Measurements from ENCODE around the gene SLU7. TPM values are rescaled to one million over a fixed set of nuclear protein-coding genes. Genes with fewer than 3 reads are reported as not detected.

The SLU7 gene
- total RNA-seq, 1 donor from 2014 or later = 20.1 TPM

DNA sequence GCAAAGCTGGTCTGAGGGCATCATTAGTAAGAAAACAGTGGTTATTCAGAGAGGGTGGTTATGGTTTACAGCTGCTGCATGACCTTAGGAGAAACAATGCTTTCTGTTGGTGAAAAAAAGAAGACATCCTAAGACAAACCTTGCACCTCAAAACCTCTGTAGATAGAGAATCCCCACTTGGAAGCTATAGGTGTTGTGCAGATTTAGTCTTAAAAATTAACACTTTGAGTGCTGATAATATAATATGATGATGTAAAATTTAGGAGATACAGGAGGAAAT lies 1.4 kb upstream of the SLU7 start:
- no peak for DNase-seq (ENCODE audit: low spot score)
- no peak for ATAC-seq

DNA sequence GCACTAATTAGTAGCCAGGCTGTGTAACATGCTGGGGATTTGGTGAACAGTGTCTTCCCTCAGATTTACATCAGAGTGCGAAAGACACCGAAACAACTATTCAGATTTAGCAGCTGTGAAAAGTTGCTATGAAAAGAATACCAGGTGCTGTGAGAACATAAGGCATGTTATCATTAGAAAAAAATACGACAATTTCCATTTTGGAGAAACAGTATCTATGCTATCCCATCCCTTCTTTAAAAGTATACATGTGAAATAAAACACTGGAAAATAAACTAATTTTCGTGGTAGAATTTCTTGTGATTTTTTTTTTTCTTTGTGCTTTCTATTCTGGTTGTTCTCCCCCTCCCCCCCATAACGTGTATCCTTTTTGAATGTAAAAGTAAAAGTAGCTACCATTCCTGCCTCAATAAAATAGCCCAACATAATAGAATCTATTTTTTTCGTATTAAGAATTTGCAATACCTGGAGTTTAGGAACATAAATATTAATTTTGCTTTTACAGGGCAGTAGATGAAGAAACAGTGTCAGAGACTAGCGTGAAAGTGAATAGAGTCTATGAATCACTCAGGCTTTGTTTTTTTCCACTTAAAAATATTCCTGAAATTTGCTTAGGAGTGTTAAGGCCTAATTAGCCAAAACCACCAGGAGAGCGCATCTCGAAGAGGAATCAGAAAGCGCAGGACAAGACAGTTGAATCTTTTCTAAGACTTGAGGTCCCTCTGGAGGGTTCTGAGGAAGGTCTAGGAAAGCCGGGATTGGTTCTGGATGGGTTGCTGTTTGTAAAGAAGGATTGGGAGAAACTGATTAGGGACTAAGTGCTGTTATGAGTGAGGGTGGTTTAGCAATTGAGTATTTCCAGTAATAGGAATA lies 813 bp upstream of the SLU7 start:
- no peak for DNase-seq (ENCODE audit: low spot score)
- ATAC-seq = no peak

DNA sequence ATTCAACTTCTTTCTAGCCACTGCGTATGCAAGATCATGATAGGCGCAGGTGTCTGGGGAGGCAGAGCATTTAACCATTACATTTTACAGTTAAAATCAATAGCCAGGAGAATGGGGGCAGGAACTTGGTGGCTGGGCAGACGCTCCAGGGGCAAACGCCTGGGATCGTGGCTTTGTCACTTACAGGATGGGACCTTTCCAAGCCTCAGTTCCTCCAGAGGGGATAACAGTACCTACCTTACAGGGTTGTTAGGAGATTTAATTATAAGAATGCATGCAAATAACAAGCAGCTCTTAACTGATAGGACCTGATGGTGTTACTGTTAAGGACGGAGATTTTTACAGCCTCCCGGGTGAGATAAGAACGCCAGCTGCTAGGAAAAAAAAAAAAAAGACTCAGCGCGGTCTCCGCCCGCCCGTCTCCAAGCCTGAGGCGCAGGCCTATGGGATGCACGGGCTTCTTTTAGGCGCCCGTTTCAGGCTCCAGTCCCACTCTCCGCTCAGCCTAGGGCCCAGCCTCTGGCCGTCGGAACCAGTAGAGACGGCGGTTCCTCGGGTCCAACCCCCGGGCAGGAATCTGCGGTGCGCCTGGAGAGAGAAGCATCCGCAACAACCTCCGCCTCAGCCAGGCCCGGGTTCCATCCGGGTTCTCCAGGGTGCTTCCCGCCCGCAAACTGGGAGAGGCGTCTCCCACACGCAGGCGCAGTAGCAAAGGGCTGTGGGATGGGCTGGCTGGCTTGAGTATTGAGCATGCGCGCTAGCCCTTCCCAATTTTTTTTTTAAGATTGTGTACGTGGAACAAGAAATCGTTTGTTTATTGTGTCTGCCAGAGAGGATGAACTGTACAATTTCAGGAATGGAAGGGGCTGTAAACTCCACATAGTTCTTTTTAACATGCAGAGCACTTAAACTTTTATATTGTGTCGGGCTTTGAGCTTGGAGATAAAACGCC lies 19.2 kb downstream of the SLU7 start, which contains the start of gene FAM200C:
Gene FAM200C, minus strand, starts transcription at position 653 of the 952 bp plus-strand sequence. CDS start 4,564 bp downstream, outside the sequence.
- peak; percentile 92 for DNase-seq (ENCODE audit: low spot score)
- peak; percentile 98 for ATAC-seq

DNA sequence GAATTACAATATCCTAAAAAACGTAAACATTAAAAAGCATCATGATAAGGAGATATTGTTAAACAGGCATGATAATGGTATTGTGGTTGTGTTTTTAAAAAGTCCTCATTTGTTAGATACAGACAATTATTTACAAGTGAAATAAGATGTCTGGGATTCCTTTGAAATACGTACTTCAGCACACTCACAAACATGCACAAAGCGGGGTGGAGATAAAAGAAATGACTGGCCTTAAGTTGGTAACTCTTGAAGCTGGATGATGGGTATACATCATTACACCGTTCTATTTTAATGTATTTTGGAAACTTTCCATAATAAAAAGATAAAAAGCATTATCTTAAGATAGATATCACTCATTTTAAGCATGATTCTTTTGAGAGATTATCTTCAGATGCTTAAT lies 20.1 kb downstream of the SLU7 start:
- DNase-seq (ENCODE audit: low spot score) = no peak
- ATAC-seq = no peak

DNA sequence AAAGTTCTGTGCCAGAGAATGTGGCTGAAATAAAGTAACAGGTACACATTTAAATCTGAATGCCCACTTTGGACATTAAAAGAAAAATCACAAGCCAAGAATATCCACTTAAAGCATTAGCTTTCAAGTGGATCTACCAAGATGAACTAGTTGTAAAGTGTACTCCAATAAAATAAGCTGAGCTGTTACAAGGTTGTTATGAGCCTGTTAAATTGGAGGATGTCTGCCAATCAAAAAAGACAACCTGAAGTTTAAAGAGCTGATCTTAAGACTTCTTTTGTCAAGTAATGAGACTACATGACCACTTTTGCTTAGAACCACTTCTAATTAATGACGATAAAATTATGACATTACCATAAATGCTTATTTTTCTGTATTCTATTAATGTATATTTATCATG lies 21.4 kb downstream of the SLU7 start:
- ATAC-seq = no peak

DNA sequence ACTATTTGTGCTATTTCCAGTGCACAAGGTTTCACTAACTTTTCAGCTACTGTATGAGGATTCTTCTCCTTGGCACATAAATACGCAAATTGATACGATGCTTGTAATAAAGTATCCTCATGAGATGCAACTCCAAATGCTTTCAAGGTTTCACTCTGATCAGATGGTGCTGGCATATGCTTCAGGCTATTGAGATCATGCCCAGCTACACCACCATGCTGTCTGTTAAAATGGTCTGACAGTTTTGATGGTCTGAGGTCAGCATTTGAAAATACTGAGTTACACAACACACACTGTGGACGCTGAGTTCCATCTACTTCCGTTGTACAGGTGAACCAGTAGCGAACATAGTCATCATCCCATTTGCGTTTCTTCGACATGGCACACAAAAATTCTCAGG lies 23.8 kb downstream of the SLU7 start:
- DNase-seq (ENCODE audit: low spot score) (no peak), ATAC-seq (no peak)

More for the DNA sequence above, 21.4 kb downstream of the SLU7 start:
- DNase-seq (ENCODE audit: low spot score) = no peak

DNA sequence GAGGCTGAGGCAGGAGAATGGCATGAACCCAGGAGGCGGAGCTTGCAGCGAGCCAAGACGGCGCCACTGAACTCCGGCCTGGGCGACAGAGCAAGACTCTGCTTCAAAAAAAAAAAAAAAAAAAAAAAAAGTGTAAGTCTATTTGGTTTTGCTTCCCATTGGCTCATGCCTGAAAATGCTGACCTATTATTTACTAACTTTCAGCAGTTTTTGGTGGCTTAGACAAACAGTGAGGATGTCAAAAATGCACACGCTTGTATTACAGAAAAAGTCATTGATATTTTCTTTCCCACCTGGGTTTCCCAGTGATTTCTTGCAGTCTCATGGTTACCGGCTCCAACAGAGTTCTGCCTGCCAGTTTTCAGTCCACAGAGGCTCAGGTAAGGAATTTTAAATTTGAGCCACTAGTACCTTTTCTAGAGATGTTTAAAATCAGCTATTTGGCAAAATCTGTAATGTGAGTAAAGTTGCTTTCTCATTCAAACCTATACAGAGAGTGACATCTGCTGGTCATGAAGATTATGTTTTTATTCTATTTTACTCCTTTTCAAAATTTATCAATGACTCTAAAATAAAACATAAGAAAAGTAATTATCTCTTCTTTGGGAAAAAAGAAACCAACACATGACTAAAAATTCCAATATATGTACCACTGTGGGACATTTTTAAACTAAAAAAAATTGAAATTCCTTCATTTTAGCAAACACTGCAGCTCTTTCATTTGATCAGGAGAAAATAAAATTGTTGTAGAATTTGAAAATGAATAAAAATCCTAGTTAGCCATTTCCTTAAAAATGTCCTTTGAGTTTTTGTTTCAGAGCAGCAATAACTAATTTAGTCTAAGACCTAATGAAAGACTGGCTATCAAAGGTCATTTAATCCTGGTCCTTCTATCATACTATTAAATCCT lies 27.8 kb downstream of the SLU7 start:
- ATAC-seq (peak; percentile 75), DNase-seq (ENCODE audit: low spot score) (no peak)

DNA sequence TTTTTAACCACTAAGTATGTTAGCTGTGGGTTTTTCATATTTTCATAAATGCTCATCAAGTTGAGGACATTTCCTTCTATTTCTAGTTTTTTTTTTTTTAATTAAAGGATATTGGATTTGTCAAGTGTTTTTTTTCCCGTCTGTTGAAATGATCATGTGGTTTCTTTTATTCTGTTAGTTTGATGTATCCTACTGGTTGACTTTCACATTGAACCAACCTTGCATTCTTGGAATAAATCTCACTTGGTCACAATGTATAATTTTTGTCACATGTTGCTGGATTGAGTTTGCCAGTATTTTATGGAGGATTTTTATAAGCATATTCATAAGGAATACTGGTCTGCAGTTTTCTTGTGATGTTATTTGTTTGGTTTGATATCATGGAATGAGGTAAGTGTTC lies 31.4 kb downstream of the SLU7 start:
- ATAC-seq (no peak), DNase-seq (ENCODE audit: low spot score) (no peak)

DNA sequence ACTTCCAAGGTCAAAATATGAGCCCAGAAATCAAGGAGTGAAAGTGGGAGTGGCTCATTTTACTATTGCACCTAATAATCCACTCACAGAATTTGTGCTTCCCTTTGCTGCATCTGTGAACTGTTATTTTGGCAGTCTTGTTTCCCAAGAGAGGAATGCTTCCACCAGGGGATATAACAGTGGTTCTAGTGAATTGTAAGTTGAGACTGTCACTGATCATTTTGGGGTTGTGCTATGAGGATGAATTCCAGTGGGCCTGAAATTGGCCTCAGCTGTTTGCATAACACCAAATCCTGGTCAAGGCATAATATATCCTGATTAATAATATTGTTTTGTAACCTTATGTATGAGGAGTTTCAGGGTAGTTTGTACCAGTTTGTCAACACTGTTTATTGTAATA lies 33.4 kb downstream of the SLU7 start:
- ATAC-seq = no peak
- no peak for DNase-seq (ENCODE audit: low spot score)

DNA sequence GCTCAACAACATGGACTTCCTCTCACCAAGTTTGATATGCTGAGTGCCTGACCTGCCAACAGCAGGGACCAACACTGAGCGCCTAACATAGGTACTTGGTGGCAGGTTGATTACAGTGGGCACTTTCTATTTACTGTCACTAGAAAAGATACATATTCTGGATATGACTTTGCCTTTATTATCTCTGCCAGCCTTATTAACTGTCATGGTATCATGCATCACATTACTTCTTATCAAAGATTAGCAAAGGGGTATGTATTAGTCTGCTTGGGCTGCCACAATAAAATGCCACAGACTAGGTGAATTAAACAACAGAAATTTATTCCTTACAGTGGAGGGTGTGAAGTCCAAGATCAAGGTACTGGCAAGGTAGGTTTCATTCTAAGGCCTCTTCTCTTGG lies 34.2 kb downstream of the SLU7 start:
- ATAC-seq = no peak
- DNase-seq (ENCODE audit: low spot score) = no peak

DNA sequence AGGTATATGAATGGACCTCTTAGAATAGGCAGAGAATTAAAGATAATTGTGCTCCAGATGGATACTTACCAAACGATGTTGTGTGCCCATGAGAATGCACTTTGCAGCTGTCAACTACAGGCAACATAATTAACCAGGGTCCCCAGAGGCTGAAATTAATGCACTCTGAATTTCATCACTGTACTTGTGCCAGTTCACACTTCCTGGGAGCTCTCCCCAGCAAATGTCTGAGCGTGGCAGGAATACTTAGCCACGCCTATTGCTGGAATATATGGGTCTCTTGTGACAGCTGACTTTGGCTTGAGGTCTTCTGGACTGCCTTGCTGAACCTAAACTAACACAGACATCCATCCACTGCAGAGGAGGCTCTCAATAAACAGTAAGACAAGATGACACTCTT lies 36.5 kb downstream of the SLU7 start:
- ATAC-seq (no peak), DNase-seq (ENCODE audit: low spot score) (no peak)

DNA sequence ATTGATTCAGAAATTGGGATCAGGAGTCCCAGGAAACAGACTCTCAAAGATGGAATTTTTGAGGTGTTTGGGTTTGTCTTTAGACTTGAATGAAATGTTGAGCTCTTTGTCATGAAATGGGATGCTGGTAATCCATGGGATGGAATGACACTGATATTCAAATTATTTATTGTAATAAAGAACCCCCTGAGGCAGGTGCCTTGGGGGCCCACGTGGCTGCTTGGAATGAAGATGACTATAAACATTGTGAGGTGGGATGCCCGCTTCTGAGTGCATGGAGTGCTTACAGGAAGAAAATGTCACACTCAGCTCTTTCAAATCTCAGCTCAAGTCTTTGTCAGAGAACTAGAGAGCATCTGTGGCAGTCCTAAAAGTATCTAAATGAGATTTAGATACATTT lies 38.8 kb downstream of the SLU7 start:
- no peak for ATAC-seq
- DNase-seq (ENCODE audit: low spot score) = no peak

DNA sequence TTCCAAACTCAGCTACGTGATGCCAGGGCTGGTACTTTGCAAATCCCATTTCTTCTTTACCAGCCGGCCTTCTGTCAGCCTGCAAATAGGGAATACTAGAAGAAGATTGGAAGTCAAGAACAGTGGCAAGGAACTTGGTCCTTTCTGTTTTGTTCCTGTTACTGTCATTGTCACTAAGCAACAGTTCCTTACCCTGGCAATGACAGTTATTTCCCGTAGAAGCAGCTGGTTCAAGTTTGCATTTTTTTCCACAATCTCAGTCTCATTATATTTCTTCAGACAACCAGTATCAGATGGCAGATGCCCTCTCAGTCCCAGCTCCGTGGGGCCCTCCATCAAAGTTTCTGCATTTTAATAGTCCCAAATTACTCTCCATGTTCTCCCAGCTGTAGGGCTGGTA lies 39.4 kb downstream of the SLU7 start:
- no peak for ATAC-seq
- DNase-seq (ENCODE audit: low spot score) = no peak

DNA sequence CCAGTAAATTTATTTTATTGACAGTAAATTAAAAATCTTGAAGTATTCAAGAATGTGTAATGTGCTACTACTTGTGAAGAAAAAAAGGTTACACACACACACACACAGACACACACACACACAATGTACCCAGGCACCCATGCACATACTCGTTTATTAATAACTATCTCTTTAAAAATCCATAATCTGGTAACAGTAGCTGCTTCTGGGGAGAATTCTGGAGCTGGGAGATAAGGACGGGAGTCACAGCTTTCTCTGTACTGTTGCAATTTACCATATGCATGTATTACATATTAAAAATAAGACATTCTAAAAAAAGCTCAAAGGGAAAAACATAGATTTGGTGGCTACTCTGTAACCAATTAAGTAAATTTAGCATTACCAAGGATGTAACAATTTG lies 40.6 kb downstream of the SLU7 start:
- ATAC-seq = no peak
- DNase-seq (ENCODE audit: low spot score) = no peak

DNA sequence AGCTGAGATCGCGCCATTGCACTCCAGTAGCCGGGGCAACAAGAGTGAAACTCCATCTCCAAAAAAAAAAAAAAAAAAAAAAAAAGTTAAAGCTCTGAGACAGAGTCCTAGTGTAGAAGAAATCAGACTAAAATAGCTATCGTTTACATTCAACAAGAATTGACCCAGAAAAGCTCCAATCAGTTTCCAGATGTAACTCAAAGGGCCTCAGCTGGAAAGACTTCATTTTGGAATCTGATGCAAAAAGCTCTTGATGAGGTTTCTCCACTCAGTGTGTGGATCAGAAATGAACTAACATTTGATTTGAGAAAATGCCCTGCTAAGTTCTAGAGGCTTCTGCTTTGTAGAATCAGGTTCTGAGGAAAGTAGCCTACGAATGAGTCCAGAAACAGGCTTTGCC lies 41.2 kb downstream of the SLU7 start:
- DNase-seq (ENCODE audit: low spot score) (no peak), ATAC-seq (no peak)

DNA sequence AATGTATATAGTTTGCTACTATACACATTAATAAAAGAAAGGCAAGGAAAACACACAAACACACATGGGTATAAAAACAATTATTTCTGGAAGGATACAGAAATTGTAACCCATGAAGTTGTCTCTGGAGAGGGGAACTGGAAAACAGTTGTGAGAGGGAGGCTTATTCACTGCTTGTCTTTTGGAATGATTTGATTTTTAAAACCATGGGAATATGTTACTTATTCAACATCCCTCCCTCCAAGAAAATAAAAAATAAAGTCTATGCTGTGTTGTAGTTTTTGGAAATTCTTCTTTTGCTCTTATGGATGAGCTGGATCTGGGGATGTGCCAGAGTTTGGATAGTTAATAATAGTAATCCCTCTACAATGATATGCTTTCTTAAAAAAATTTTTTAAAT lies 42.5 kb downstream of the SLU7 start:
- DNase-seq (ENCODE audit: low spot score) (no peak), ATAC-seq (no peak)

DNA sequence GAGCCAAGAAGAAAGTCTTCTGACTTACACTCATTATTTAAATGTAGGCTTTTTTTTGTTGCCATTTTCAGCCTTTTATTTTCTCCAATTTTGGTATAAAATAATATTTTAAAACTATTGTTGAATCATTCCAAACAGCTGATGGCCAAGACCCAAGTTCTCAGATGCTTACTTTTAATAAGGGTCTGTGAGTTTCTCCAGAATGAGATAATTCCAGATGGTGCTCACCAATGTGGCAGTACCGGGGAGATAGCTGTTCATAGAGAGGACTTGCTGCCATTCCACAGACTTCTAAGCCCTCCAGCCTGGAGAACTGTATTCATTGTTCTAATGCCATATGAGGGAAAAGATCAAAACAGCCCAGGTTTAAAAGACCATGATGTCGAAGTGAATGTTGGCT lies 43.2 kb downstream of the SLU7 start:
- ATAC-seq = no peak
- no peak for DNase-seq (ENCODE audit: low spot score)

DNA sequence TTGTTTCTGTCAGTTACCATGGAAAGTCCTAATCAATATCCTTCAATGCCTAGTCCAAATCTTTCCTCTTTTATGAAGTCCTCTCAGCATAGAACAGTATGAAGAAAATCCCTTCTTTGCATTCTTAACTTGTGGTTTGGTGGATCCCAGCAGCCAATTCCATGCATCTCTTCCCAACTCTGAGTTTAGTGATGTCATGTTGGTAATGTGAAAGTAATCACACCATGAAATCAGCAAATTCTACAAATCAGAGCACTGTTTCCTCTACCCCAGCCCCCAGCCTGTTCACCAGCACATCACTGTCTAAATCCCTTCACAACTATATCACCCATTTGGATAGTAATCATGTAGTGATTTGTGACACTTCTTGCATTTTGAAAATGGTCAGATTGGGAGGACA lies 43.7 kb downstream of the SLU7 start:
- DNase-seq (ENCODE audit: low spot score) (no peak), ATAC-seq (no peak)

DNA sequence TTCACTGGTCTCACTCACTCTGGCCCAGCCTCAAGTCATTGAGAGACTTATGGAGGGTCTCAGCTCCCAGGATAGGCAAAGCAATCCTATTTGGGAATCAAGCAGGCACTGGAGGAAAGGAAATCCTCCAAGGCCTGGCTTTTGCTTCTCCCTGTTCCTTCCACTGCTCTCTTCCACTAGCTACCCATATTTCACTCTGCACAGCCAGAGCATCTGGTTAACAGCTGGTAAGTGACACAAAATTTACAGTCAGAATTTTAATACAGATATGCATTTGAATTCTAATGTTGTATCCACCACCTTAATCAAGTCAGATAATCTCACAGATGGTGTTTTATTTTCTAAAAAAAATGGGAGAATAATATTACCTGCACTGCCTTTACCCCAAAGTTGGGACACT lies 47.6 kb downstream of the SLU7 start:
- no peak for DNase-seq (ENCODE audit: low spot score)
- no peak for ATAC-seq

DNA sequence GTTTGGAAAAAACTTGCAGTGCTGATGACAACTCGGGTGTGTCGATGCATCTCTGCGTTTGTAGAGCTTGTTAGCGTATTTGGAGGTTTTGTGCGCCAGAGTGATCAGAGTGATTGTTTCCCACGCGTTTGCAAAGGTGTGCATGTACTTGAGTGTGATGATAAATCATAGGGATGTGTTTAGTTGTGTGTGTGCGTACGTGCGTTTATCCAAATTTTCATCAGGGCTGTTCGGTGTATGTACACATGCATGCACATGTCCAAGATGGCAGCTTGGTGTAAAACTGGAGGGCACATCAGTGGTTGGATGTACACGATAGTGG lies 48.2 kb downstream of the SLU7 start:
- ATAC-seq (no peak), DNase-seq (ENCODE audit: low spot score) (no peak)
